Natural killer cell (primary cell): ENCODE results near the gene CLDN24. TPM values are rescaled to one million over a fixed set of nuclear protein-coding genes. Genes with fewer than 3 reads are reported as not detected.

ENCODE experiments used
- ATAC-seq, 3 donors: fragments of 150-1000 bp in 2 of 3; fragments of 200-7000 bp in 1 of 3; cut with Tn5 transposase; 1 replicate in 1 of 3; 2 replicates in 2 of 3; pipeline ENCODE4 v1.10.0; 2021; ENCODE audit warnings: mild to moderate bottlenecking in 2 of 3, moderate library complexity in 2 of 3
- DNase-seq, 2 donors: peaks; one replicate each; pipeline versions ENCODE4 v3.0.0 to v3.0.0-alpha.2; 2013 to 2021; ENCODE audit warnings: mixed read lengths in 1 of 2
- H3K27ac ChIP-seq: one replicate; pipeline ENCODE4 v1.5.1; 2013; ENCODE audit warnings: mild to moderate bottlenecking, low read length
- H3K27me3 ChIP-seq: one replicate; pipeline ENCODE4 v1.6.1; 2013; ENCODE audit warnings: low read length; ENCODE audit not compliant: control insufficient read depth, insufficient read depth
- H3K36me3 ChIP-seq: one replicate; pipeline ENCODE4 v1.6.1; 2013; ENCODE audit warnings: low read length; ENCODE audit not compliant: control insufficient read depth, insufficient read depth
- H3K4me1 ChIP-seq: one replicate; pipeline ENCODE4 v1.6.1; 2013; ENCODE audit warnings: low read length; ENCODE audit not compliant: control insufficient read depth, insufficient read depth
- H3K4me3 ChIP-seq: one replicate; pipeline ENCODE4 v1.5.1; 2013; ENCODE audit warnings: low read length
- H3K9me3 ChIP-seq: one replicate; pipeline ENCODE4 v1.6.1; 2013; ENCODE audit warnings: low read length; ENCODE audit not compliant: control insufficient read depth, insufficient read depth
- H3K27ac Mint-ChIP-seq, 2 donors: one replicate each; pipeline ENCODE4 v1.8.0; 2022; ENCODE audit warnings: mild to moderate bottlenecking in 2 of 2, mixed read lengths in 2 of 2, moderate library complexity in 1 of 2
- H3K27me3 Mint-ChIP-seq, 2 donors: one replicate each; pipeline ENCODE4 v1.8.0; 2022; ENCODE audit warnings: low read depth in 2 of 2, mixed read lengths in 2 of 2
- H3K36me3 Mint-ChIP-seq: one replicate; pipeline ENCODE4 v1.8.0; 2022; ENCODE audit warnings: mixed read lengths
- H3K4me1 Mint-ChIP-seq, 2 donors: one replicate each; pipeline ENCODE4 v1.8.0; 2022; ENCODE audit warnings: mixed read lengths in 2 of 2
- H3K4me3 Mint-ChIP-seq: one replicate; pipeline ENCODE4 v1.8.0; 2022; ENCODE audit warnings: mild to moderate bottlenecking, moderate library complexity, mixed read lengths
- H3K9me3 Mint-ChIP-seq, 2 donors: one replicate each; pipeline ENCODE4 v1.8.0; 2022; ENCODE audit warnings: mixed read lengths in 2 of 2
- WGBS: methylation state at CpG from one replicate; pipeline ENCODE4 v1.1.7; 2013; ENCODE audit warnings: missing lambda C conversion rate; ENCODE audit not compliant: insufficient coverage; 5-methylcytosine and 5-hydroxymethylcytosine counted together
- intact Hi-C: fragments of 100-400 bp; cut with micrococcal nuclease; formaldehyde crosslinking; loops from one replicate; pipeline ENCODE4 v1.14.2; 2022
- total RNA-seq, 4 donors: library from RNA; stranded (reverse); fragments of 120-200 nt in 1 of 4; gene quantifications; one replicate each; pipeline versions ENCODE4 v1.2.3 to v1.2.4, GENCODE V29; 2013 to 2022
- TF ChIP-seq, protein P1 (sequence below): fragments of 200-600 bp; IDR thresholded peaks from one replicate; pipeline ENCODE4 v1.8.0; 2022; ENCODE audit warnings: antibody characterized with exemption

The CLDN24 gene
- total RNA-seq, 3 donors from 2014 or later (not counting 1 experiment from before 2014, with no cell fraction given) = 1.3 TPM; not detected in 2

DNA sequence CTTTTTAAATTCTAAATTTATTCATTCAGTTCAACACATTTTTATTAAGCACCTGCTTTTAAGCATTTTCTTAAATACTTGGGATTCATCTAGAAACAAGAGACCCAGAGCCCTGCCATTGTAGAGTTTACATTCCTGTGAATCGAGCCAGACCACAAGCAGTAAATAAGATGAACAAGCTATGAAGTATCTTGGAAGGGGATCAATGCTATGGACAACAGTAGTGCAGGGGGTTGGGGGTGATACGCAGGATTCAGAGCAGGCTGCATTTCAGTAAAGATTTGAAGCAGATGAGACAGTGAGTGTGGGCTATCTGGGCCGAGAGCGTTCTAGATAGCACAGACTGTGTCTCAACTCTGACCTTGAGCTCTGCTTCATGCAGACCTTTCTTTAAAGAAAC lies 37.3 kb downstream of the CLDN24 start:
- no peaks in the 10 kb centered on the region for H3K36me3 Mint-ChIP-seq
- H3K4me1 Mint-ChIP-seq = no peaks in the 10 kb centered on the region
- ATAC-seq (no peak), DNase-seq (no peak)
- no peaks in the 10 kb centered on the region for H3K4me1 ChIP-seq
- H3K27me3 Mint-ChIP-seq = peaks cover 0 to 2% of the 10 kb centered on the region in 2 donors
- no peak overlapping the region for H3K27ac Mint-ChIP-seq
- no peaks in the 10 kb centered on the region for H3K9me3 Mint-ChIP-seq
- no peaks in the 10 kb centered on the region for H3K9me3 ChIP-seq
- intact Hi-C loops = no loop called here
- WGBS = 84% methylated on average over 3 of the region's 4 CpGs
- H3K4me3 ChIP-seq = no peak overlapping the region
- no peak overlapping the region for H3K4me3 Mint-ChIP-seq
- TF ChIP-seq, protein P1, sequence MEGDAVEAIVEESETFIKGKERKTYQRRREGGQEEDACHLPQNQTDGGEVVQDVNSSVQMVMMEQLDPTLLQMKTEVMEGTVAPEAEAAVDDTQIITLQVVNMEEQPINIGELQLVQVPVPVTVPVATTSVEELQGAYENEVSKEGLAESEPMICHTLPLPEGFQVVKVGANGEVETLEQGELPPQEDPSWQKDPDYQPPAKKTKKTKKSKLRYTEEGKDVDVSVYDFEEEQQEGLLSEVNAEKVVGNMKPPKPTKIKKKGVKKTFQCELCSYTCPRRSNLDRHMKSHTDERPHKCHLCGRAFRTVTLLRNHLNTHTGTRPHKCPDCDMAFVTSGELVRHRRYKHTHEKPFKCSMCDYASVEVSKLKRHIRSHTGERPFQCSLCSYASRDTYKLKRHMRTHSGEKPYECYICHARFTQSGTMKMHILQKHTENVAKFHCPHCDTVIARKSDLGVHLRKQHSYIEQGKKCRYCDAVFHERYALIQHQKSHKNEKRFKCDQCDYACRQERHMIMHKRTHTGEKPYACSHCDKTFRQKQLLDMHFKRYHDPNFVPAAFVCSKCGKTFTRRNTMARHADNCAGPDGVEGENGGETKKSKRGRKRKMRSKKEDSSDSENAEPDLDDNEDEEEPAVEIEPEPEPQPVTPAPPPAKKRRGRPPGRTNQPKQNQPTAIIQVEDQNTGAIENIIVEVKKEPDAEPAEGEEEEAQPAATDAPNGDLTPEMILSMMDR = no peak
- peaks cover 2% of the 10 kb centered on the region for H3K36me3 ChIP-seq
- no peak overlapping the region for H3K27ac ChIP-seq
- no peaks in the 10 kb centered on the region for H3K27me3 ChIP-seq

DNA sequence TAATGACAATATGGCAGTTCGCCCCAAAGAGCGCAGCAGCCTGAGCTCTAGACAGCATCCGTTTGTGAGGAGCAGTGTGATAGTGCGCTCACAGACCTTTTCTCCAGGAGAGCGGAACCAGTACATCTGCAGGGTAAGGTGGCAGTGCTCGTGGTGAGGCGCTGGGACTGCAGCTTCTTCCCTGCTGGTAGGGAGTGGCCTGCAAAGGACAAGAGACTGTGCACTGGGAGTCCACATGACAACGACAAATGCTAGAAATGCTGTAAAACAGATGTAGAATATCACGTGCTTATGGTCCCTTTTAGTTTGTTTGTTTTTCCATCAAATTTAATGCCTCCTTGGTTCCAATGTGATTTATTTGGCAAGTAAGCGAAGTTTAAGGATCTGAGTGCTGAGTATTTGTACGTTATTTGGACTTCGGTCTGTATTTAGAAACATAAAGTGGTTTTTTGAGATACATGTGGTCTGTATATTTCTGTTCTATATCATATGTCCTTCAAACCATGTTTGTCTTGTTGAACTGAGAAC lies 37.9 kb downstream of the CLDN24 start:
- no peak for ATAC-seq
- TF ChIP-seq, protein P1 = no peak
- DNase-seq = no peak
- H3K4me3 ChIP-seq = no peak overlapping the region
- peaks cover 0 to 2% of the 10 kb centered on the region in 2 donors for H3K27me3 Mint-ChIP-seq
- WGBS = 91% methylated on average over 12 of the region's 12 CpGs
- no peaks in the 10 kb centered on the region for H3K4me1 Mint-ChIP-seq
- intact Hi-C loops = no loop called here
- no peaks in the 10 kb centered on the region for H3K27me3 ChIP-seq
- H3K4me3 Mint-ChIP-seq = no peak overlapping the region
- H3K36me3 ChIP-seq = peaks cover 2% of the 10 kb centered on the region
- H3K27ac ChIP-seq = no peak overlapping the region
- H3K9me3 Mint-ChIP-seq = no peaks in the 10 kb centered on the region
- no peaks in the 10 kb centered on the region for H3K9me3 ChIP-seq
- no peaks in the 10 kb centered on the region for H3K4me1 ChIP-seq
- H3K27ac Mint-ChIP-seq = no peak overlapping the region
- no peaks in the 10 kb centered on the region for H3K36me3 Mint-ChIP-seq

DNA sequence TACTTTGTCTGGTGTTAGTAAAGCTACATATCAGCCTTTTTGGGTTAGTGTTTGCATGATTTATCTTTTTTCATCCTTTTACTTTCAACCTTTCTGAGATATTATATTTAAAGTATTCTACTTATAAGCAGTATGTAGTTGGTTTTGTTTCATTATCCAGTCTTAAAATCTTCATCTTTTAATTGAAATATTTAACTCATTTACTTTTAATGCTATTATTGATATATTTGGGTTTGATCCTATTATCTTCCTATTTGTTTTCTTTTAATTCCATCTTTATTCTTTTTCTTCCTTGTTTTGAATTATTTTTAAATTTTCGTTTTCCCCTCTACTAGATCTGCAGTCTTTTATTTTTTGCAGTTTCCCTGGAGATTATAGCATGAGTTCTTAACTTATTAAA lies 46.1 kb downstream of the CLDN24 start:
- peaks cover 20% of the 10 kb centered on the region for H3K36me3 Mint-ChIP-seq

More for the DNA sequence above, 46.1 kb downstream of the CLDN24 start:
- ATAC-seq = no peak
- Histone ChIP-seq H3K36me3 (no peaks in the 10 kb centered on the region), H3K4me3 (no peak overlapping the region), H3K27ac (no peak overlapping the region), H3K27me3 (no peaks in the 10 kb centered on the region), H3K4me1 (no peaks in the 10 kb centered on the region), H3K9me3 (no peaks in the 10 kb centered on the region)
- TF ChIP-seq, protein P1 = no peak
- Mint-ChIP-seq H3K9me3 (peaks cover 0 to 10% of the 10 kb centered on the region in 2 donors), H3K27me3 (peaks cover 0 to 2% of the 10 kb centered on the region in 2 donors), H3K4me1 (no peaks in the 10 kb centered on the region), H3K27ac (no peak overlapping the region), H3K4me3 (no peak overlapping the region)
- WGBS = 33% methylated on average over 1 of the region's 1 CpG
- no peak for DNase-seq
- intact Hi-C loops = no loop called here
